ENCODE measurements around the gene HAAO.

DNA sequence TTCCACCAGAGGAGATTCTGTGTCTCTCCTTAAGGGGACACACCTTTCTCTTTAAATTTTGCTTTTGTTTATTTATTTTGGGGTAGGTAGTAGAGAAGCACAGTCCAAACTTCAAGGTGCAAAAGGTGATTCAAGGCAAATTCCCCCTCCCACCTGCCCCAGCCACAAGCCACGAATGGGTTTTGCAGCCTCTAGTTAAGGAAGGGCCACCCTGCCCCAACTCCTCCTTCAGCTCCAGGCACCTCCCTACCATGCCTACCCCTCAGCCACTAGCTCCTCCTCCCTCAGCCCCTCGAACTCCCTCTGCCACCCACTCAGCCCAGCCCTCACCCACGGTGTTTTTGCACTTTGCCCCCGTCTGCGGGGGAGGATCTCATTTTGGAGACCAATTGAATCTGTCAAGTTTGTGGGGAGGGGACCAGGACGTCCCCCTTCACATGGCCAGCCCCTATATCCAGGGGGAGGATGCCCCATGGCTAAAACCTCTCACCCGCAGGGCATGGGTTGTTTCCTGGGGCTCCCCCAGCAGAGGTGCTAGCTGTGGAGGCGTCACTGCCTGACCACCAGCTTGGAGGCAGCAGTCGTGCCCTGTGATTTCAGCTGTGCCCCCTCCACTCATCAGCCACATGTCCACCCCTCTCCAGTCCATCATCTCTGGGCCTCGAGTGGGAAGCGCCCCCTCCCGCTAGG, 4.5 kb downstream of the HAAO start:
- TF ChIP-seq, protein P1, sequence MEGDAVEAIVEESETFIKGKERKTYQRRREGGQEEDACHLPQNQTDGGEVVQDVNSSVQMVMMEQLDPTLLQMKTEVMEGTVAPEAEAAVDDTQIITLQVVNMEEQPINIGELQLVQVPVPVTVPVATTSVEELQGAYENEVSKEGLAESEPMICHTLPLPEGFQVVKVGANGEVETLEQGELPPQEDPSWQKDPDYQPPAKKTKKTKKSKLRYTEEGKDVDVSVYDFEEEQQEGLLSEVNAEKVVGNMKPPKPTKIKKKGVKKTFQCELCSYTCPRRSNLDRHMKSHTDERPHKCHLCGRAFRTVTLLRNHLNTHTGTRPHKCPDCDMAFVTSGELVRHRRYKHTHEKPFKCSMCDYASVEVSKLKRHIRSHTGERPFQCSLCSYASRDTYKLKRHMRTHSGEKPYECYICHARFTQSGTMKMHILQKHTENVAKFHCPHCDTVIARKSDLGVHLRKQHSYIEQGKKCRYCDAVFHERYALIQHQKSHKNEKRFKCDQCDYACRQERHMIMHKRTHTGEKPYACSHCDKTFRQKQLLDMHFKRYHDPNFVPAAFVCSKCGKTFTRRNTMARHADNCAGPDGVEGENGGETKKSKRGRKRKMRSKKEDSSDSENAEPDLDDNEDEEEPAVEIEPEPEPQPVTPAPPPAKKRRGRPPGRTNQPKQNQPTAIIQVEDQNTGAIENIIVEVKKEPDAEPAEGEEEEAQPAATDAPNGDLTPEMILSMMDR (IDR thresholded peaks at IDR 0.05) = no peak
- no peak for TF ChIP-seq POLR2AphosphoS5 (IDR thresholded peaks at IDR 0.05)

Measured in prostate gland (tissue), 2 donors.